GM12878 (cell line): ENCODE results near the gene ITPRIP.

Experiments
- ATF3 ChIP-seq: IDR thresholded peaks from 2 replicates; pipeline ENCODE4 v1.6.1; 2011; ENCODE audit warnings: low read depth, mild to moderate bottlenecking, low read length, moderate library complexity, borderline replicate concordance; ENCODE audit errors: extremely low read depth
- CBX5 ChIP-seq: sonication (generic); IDR thresholded peaks from 2 replicates; pipeline ENCODE4 v1.6.1; 2016; ENCODE audit warnings: low read depth, moderate library complexity, mild to moderate bottlenecking, inconsistent platforms
- JUND ChIP-seq: IDR thresholded peaks from 2 replicates; pipeline ENCODE4 v1.6.1; 2012; ENCODE audit warnings: low read depth, mild to moderate bottlenecking, low read length, improper control_type of control experiment, moderate library complexity
- MXI1 ChIP-seq: fragments of 150-350 bp; IDR thresholded peaks from 2 replicates; pipeline ENCODE4 v1.6.1; 2011; ENCODE audit warnings: low read depth, mild to moderate bottlenecking, inconsistent platforms, low read length, improper control_type of control experiment
- MYC ChIP-seq: IDR thresholded peaks from 2 replicates; pipeline ENCODE4 v1.6.1; 2011; ENCODE audit warnings: mild to moderate bottlenecking, low read length, moderate library complexity, inconsistent platforms; ENCODE audit not compliant: insufficient read depth, insufficient replicate concordance, insufficient read length, severe bottlenecking
- POLR2AphosphoS5 ChIP-seq: IDR thresholded peaks from 2 replicates; pipeline ENCODE4 v1.6.1; 2011; ENCODE audit warnings: mild to moderate bottlenecking, low read length, inconsistent platforms
- POU2F2 ChIP-seq: IDR thresholded peaks from 3 replicates; pipeline ENCODE4 v1.6.1; 2011; ENCODE audit warnings: low read depth, mild to moderate bottlenecking, low read length, borderline replicate concordance
- RELA ChIP-seq: fragments of 450-650 bp; IDR thresholded peaks from 2 replicates; pipeline ENCODE4 v1.8.0; 2014; ENCODE audit warnings: borderline replicate concordance; ENCODE audit not compliant: partially characterized antibody
- SRF ChIP-seq, 2 experiments: IDR thresholded peaks; 2 replicates each; pipeline ENCODE4 v1.6.1; 2011; ENCODE audit warnings: low read depth in 2 of 2, low read length in 2 of 2, mild to moderate bottlenecking in 1 of 2, moderate library complexity in 1 of 2
- ZNF24 ChIP-seq: fragments of 450-650 bp; IDR thresholded peaks from 2 replicates; pipeline ENCODE4 v1.6.1; 2017; ENCODE audit warnings: antibody characterized with exemption, mild to moderate bottlenecking
- ZNF274 ChIP-seq: IDR thresholded peaks from one replicate; pipeline ENCODE4 v1.8.0; 2011; ENCODE audit not compliant: insufficient read length, insufficient read depth
- TF ChIP-seq, protein P1 (sequence below): fragments of 450-650 bp; IDR thresholded peaks from 2 replicates; pipeline ENCODE4 v1.6.1; 2014; ENCODE audit warnings: mild to moderate bottlenecking
- TF ChIP-seq, protein P2 (sequence below), 3 experiments: IDR thresholded peaks in 2 of 3; conservative IDR thresholded peaks in 1 of 3; 2 replicates each; pipeline ENCODE4 v1.5.1; 2011; ENCODE audit warnings: low read depth in 3 of 3, low read length in 3 of 3, mild to moderate bottlenecking in 3 of 3, control low read depth in 2 of 3, moderate library complexity in 2 of 3, inconsistent platforms in 1 of 3, mixed read lengths in 1 of 3; ENCODE audit not compliant: control insufficient read depth in 2 of 3, insufficient read depth in 1 of 3; ENCODE audit errors: extremely low read depth in 1 of 3
- TF ChIP-seq, protein P3 (sequence below): IDR thresholded peaks from 2 replicates; pipeline ENCODE4 v1.6.1; 2011; ENCODE audit warnings: low read depth, low read length, improper control_type of control experiment, borderline replicate concordance

DNA sequence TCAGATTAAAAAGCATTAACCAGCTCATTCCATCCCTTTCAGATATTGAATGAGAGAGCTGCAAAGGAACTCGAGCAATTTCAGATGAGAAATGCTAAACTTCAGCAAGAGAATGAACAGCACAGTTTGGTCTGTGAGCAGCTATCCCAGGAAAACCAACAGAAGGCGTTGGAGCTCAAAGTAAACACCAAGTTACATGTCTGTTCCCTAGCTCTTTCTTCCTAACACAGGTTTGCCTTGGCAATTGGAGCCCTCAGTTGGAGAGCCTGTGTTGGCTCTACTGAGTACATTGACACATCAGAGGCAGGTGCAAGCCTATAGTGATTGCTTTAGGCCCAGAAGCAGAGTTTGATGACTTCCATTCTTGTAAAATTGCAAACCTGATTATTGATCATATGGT lies 30.1 kb upstream of the ITPRIP start:
- no peak for TF ChIP-seq CBX5
- no peak for TF ChIP-seq POU2F2
- TF ChIP-seq, protein P1, sequence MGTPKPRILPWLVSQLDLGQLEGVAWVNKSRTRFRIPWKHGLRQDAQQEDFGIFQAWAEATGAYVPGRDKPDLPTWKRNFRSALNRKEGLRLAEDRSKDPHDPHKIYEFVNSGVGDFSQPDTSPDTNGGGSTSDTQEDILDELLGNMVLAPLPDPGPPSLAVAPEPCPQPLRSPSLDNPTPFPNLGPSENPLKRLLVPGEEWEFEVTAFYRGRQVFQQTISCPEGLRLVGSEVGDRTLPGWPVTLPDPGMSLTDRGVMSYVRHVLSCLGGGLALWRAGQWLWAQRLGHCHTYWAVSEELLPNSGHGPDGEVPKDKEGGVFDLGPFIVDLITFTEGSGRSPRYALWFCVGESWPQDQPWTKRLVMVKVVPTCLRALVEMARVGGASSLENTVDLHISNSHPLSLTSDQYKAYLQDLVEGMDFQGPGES, result no peak
- no peak for TF ChIP-seq POLR2AphosphoS5
- TF ChIP-seq ZNF274, result no peak
- TF ChIP-seq, protein P2, sequence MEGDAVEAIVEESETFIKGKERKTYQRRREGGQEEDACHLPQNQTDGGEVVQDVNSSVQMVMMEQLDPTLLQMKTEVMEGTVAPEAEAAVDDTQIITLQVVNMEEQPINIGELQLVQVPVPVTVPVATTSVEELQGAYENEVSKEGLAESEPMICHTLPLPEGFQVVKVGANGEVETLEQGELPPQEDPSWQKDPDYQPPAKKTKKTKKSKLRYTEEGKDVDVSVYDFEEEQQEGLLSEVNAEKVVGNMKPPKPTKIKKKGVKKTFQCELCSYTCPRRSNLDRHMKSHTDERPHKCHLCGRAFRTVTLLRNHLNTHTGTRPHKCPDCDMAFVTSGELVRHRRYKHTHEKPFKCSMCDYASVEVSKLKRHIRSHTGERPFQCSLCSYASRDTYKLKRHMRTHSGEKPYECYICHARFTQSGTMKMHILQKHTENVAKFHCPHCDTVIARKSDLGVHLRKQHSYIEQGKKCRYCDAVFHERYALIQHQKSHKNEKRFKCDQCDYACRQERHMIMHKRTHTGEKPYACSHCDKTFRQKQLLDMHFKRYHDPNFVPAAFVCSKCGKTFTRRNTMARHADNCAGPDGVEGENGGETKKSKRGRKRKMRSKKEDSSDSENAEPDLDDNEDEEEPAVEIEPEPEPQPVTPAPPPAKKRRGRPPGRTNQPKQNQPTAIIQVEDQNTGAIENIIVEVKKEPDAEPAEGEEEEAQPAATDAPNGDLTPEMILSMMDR (IDR thresholded peaks at IDR 0.05 in 2 of 3, conservative IDR thresholded peaks at IDR 0.05 in 1 of 3; ENCODE audit: control insufficient read depth in 2 of 3, extremely low read depth in 1 of 3, insufficient read depth in 1 of 3, low read depth in 3 of 3, low read length in 3 of 3), result no peak
- no peak for TF ChIP-seq RELA
- TF ChIP-seq ATF3, result no peak
- no peak for TF ChIP-seq JUND
- no peak for TF ChIP-seq SRF (IDR thresholded peaks at IDR 0.05; ENCODE audit: low read depth in 2 of 2, low read length in 2 of 2)
- TF ChIP-seq, protein P3, sequence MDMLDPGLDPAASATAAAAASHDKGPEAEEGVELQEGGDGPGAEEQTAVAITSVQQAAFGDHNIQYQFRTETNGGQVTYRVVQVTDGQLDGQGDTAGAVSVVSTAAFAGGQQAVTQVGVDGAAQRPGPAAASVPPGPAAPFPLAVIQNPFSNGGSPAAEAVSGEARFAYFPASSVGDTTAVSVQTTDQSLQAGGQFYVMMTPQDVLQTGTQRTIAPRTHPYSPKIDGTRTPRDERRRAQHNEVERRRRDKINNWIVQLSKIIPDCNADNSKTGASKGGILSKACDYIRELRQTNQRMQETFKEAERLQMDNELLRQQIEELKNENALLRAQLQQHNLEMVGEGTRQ, result no peak
- TF ChIP-seq MXI1, result no peak
- no peak for TF ChIP-seq ZNF24
- no peak for TF ChIP-seq MYC
